H1 (cell line): ENCODE results near the gene INPP5E. TPM values are rescaled to one million over a fixed set of nuclear protein-coding genes. Genes with fewer than 3 reads are reported as not detected.

Source experiments
- CTCF ChIA-PET: fragments of 300-600 bp; sonication (Branson Sonifier 250); formaldehyde crosslinking; loops from one replicate; lab custom pipeline; 2021; ENCODE audit not compliant: partially characterized antibody; lab: Charles Lee
- POLR2A ChIA-PET: fragments of 300-600 bp; sonication (Branson Sonifier 250); formaldehyde crosslinking; loops from one replicate; lab custom pipeline; 2021; ENCODE audit warnings: inconsistent platforms; ENCODE audit not compliant: partially characterized antibody; lab: Charles Lee
- DNase-seq, 2 experiments: peaks; one replicate each; pipeline versions ENCODE4 v3.0.0 to v3.0.0-alpha.2; 2010 to 2022; ENCODE audit warnings: low spot score in 2 of 2, low read depth in 1 of 2, mixed read lengths in 1 of 2
- FAIRE-seq: peaks from 2 replicates; lab custom pipeline; 2011; peaks lifted over from hg19 to GRCh38; lab: Jason Lieb, UNC
- H2AFZ ChIP-seq: 2 replicates; pipeline ENCODE4 v1.8.1; 2012; ENCODE audit warnings: low read length, inconsistent platforms
- H2AK5ac ChIP-seq: 2 replicates; pipeline ENCODE4 v1.6.1; 2013; ENCODE audit warnings: low read depth, low read length
- H2BK120ac ChIP-seq: replicated peaks from 2 replicates; pipeline ENCODE3; 2013; ENCODE audit warnings: low read depth, low read length, inconsistent platforms
- H2BK12ac ChIP-seq: 2 replicates; pipeline ENCODE4 v1.6.1; 2013; ENCODE audit warnings: low read depth, low read length
- H2BK15ac ChIP-seq: 2 replicates; pipeline ENCODE4 v1.6.1; 2013; ENCODE audit warnings: low read length
- H2BK20ac ChIP-seq: 2 replicates; pipeline ENCODE4 v1.6.1; 2013; ENCODE audit warnings: low read length
- H2BK5ac ChIP-seq: 2 replicates; pipeline ENCODE4 v1.6.1; 2013; ENCODE audit warnings: low read depth, low read length
- H3K14ac ChIP-seq: 2 replicates; pipeline ENCODE4 v1.6.1; 2013; ENCODE audit warnings: inconsistent platforms; ENCODE audit not compliant: insufficient read length
- H3K18ac ChIP-seq: 2 replicates; pipeline ENCODE4 v1.6.1; 2013; ENCODE audit warnings: low read length; ENCODE audit errors: extremely low read depth
- H3K23ac ChIP-seq: 2 replicates; pipeline ENCODE4 v1.6.1; 2013; ENCODE audit warnings: inconsistent platforms; ENCODE audit not compliant: insufficient read length
- H3K23me2 ChIP-seq: 2 replicates; pipeline ENCODE4 v1.6.1; 2013; ENCODE audit warnings: low read depth, low read length
- H3K27ac ChIP-seq: 2 replicates; pipeline ENCODE4 v1.6.1; 2011; ENCODE audit warnings: low read depth, low read length, inconsistent platforms
- H3K27me3 ChIP-seq, 4 experiments: replicated peaks in 1 of 4; 1 replicate in 1 of 4; 2 replicates in 3 of 4; pipeline versions ENCODE4 v1.6.1 to v1.8.1; 2011 to 2013; ENCODE audit warnings: low read length in 3 of 4, mild to moderate bottlenecking in 3 of 4, inconsistent platforms in 2 of 4, mixed read lengths in 2 of 4, moderate library complexity in 1 of 4; ENCODE audit not compliant: control insufficient read depth in 3 of 4, insufficient read depth in 3 of 4; ENCODE audit errors: extremely low read depth in 1 of 4
- H3K36me3 ChIP-seq, 4 experiments: 2 replicates each; pipeline versions ENCODE4 v1.6.1 to v1.8.1; 2011 to 2013; ENCODE audit warnings: mild to moderate bottlenecking in 4 of 4, low read length in 3 of 4, moderate library complexity in 2 of 4, control low read depth in 1 of 4, inconsistent platforms in 1 of 4; ENCODE audit not compliant: insufficient read depth in 4 of 4, control insufficient read depth in 2 of 4
- H3K4ac ChIP-seq: replicated peaks from 2 replicates; pipeline ENCODE3; 2013; ENCODE audit warnings: low read length, low read depth, mixed read lengths, inconsistent platforms; ENCODE audit not compliant: insufficient read length
- H3K4me1 ChIP-seq, 4 experiments: replicated peaks in 1 of 4; 1 replicate in 1 of 4; 2 replicates in 3 of 4; pipeline versions ENCODE4 v1.6.1 to v1.8.1; 2011 to 2013; ENCODE audit warnings: low read length in 3 of 4, inconsistent platforms in 2 of 4, mixed read lengths in 1 of 4; ENCODE audit not compliant: insufficient read depth in 4 of 4, control insufficient read depth in 3 of 4
- H3K4me2 ChIP-seq, 2 experiments: 2 replicates each; pipeline versions ENCODE4 v1.6.1 to v1.8.1; 2011 to 2013; ENCODE audit warnings: low read depth in 2 of 2, low read length in 2 of 2, control low read depth in 1 of 2, inconsistent platforms in 1 of 2, mild to moderate bottlenecking in 1 of 2; ENCODE audit not compliant: insufficient read depth in 1 of 2
- H3K4me3 ChIP-seq, 4 experiments: fragments of 200-600, 300-600 bp in 1 of 4; sonication (generic), shearing (Covaris generic), sonication (Bioruptor Twin) in 1 of 4; 2 replicates each; pipeline versions ENCODE4 v1.5.1 to v1.8.1; 2011 to 2016; ENCODE audit warnings: low read length in 4 of 4, low read depth in 3 of 4, control low read depth in 2 of 4, inconsistent platforms in 2 of 4, mild to moderate bottlenecking in 2 of 4, mixed read lengths in 1 of 4, moderate library complexity in 1 of 4; ENCODE audit not compliant: insufficient read depth in 2 of 4; ENCODE audit errors: extremely low read depth in 1 of 4
- H3K56ac ChIP-seq: replicated peaks from 2 replicates; pipeline ENCODE3; 2013; ENCODE audit warnings: low read depth, mild to moderate bottlenecking, mixed read lengths, low read length, inconsistent platforms; ENCODE audit not compliant: insufficient read length
- H3K79me1 ChIP-seq: 2 replicates; pipeline ENCODE4 v1.6.1; 2013; ENCODE audit warnings: low read depth, low read length, control low read depth
- H3K79me2 ChIP-seq, 2 experiments: 2 replicates each; pipeline versions ENCODE4 v1.6.1 to v1.8.1; 2012 to 2013; ENCODE audit warnings: low read length in 2 of 2, mild to moderate bottlenecking in 2 of 2, inconsistent platforms in 1 of 2; ENCODE audit not compliant: insufficient read depth in 2 of 2, control insufficient read depth in 1 of 2
- H3K9ac ChIP-seq, 4 experiments: replicated peaks in 1 of 4; 1 replicate in 1 of 4; 2 replicates in 3 of 4; pipeline versions ENCODE4 v1.6.1 to v1.8.1; 2011 to 2013; ENCODE audit warnings: low read depth in 3 of 4, low read length in 3 of 4, control low read depth in 2 of 4, mild to moderate bottlenecking in 2 of 4, moderate library complexity in 2 of 4, inconsistent platforms in 1 of 4; ENCODE audit errors: extremely low read depth in 1 of 4
- H3K9me3 ChIP-seq, 2 experiments: 2 replicates each; pipeline versions ENCODE4 v1.6.1 to v1.8.1; 2012 to 2013; ENCODE audit warnings: mild to moderate bottlenecking in 2 of 2, moderate library complexity in 2 of 2, control low read depth in 1 of 2, inconsistent platforms in 1 of 2, low read depth in 1 of 2, low read length in 1 of 2, mixed read lengths in 1 of 2; ENCODE audit not compliant: insufficient read depth in 2 of 2
- H4K20me1 ChIP-seq, 2 experiments: replicated peaks in 1 of 2; 2 replicates each; pipeline versions ENCODE3 to v1.8.1; 2011 to 2013; ENCODE audit warnings: inconsistent platforms in 2 of 2, low read length in 2 of 2, mild to moderate bottlenecking in 1 of 2; ENCODE audit not compliant: insufficient read depth in 2 of 2, control insufficient read depth in 1 of 2
- H4K5ac ChIP-seq: 2 replicates; pipeline ENCODE4 v1.6.1; 2013; ENCODE audit warnings: low read length, low read depth, mixed read lengths, inconsistent platforms; ENCODE audit not compliant: insufficient read length
- H4K8ac ChIP-seq: 2 replicates; pipeline ENCODE4 v1.8.0; 2013; ENCODE audit warnings: mild to moderate bottlenecking, moderate library complexity, low read length, inconsistent platforms; ENCODE audit not compliant: insufficient read depth; ENCODE audit errors: extremely low read depth
- H4K91ac ChIP-seq: replicated peaks from 2 replicates; pipeline ENCODE3; 2013; ENCODE audit warnings: low read length, mixed read lengths, inconsistent platforms; ENCODE audit not compliant: insufficient read length
- CHD1 ChIP-seq: IDR thresholded peaks from 2 replicates; pipeline ENCODE4 v1.6.1; 2012; ENCODE audit warnings: low read depth, low read length, improper control_type of control experiment
- CTCF ChIP-seq, 3 experiments: IDR thresholded peaks; 1 replicate in 2 of 3; 2 replicates in 1 of 3; pipeline versions ENCODE4 v1.5.1 to v1.6.1; 2011; ENCODE audit warnings: low read length in 3 of 3, mild to moderate bottlenecking in 3 of 3, inconsistent platforms in 2 of 3, low read depth in 1 of 3, moderate library complexity in 1 of 3; ENCODE audit not compliant: insufficient read depth in 1 of 3; ENCODE audit errors: control extremely low read depth in 1 of 3
- MAX ChIP-seq: IDR thresholded peaks from 2 replicates; pipeline ENCODE4 v1.6.1; 2012; ENCODE audit warnings: inconsistent platforms
- NRF1 ChIP-seq: IDR thresholded peaks from 2 replicates; pipeline ENCODE4 v1.6.1; 2011; ENCODE audit warnings: mild to moderate bottlenecking, low read depth, low read length, improper control_type of control experiment
- SIN3A ChIP-seq, 2 experiments: IDR thresholded peaks in 1 of 2; conservative IDR thresholded peaks in 1 of 2; 2 replicates each; pipeline ENCODE4 v1.6.1; 2011 to 2012; ENCODE audit warnings: low read length in 2 of 2, improper control_type of control experiment in 1 of 2, low read depth in 1 of 2, mild to moderate bottlenecking in 1 of 2
- SIX5 ChIP-seq: IDR thresholded peaks from 2 replicates; pipeline ENCODE4 v1.6.1; 2011; ENCODE audit warnings: mild to moderate bottlenecking, low read depth, low read length
- USF2 ChIP-seq: IDR thresholded peaks from 2 replicates; pipeline ENCODE4 v1.6.1; 2011; ENCODE audit warnings: low read length, improper control_type of control experiment
- WGBS, 2 experiments: shearing (Covaris generic) in 1 of 2; methylation state at CpG; one replicate each; pipeline versions ENCODE4 v1.1.6 to v1.1.7; 2013 to 2015; ENCODE audit warnings: low lambda C conversion rate in 2 of 2, mixed read lengths in 2 of 2, inconsistent platforms in 1 of 2, low coverage in 1 of 2, missing lambda C conversion rate in 1 of 2; ENCODE audit not compliant: insufficient replicate concordance in 2 of 2, insufficient coverage in 1 of 2, insufficient read length in 1 of 2; ENCODE audit errors: extremely low coverage in 1 of 2, missing lambda C conversion rate in 1 of 2; 5-methylcytosine and 5-hydroxymethylcytosine counted together
- polyA plus RNA-seq, 7 experiments: library from polyadenylated mRNA; depleted of rRNA in 3 of 7; stranded (reverse) in 5 of 7; unstranded in 2 of 7; fragments of >200 nt in 5 of 7; fragments of 200-250 nt in 2 of 7; gene quantifications; 1 replicate in 5 of 7; 2 replicates in 1 of 7; 4 replicates in 1 of 7; pipeline versions ENCODE4 v1.2.1 to v1.2.3, GENCODE V29; 2011 to 2013; ENCODE audit warnings: missing spikeins in 2 of 7, mixed read lengths in 2 of 7
- total RNA-seq: library from RNA; stranded (reverse); fragmentation: NEBNext Ultra II Directional; extraction: Animal tissue kit (Norgen Biotek cat#: 25700); gene quantifications from 2 replicates; pipeline ENCODE4 v1.2.1, GENCODE V29; 2021

The INPP5E gene
- total and polyA plus RNA-seq, 2 of the 8 experiments (the other 6 are each of a cell fraction or from before 2014, with no cell fraction given), result 8.7 to 11.3 TPM

- ChIA-PET CTCF (interaction anchor here (0.6 to 4.7 kb wide), 7 partner anchors 11 to 890 kb away, joined by 3 to 26 read pairs (median 4); partner anchors contain the start of gene SNAPC4), POLR2A (interaction anchor here (1.1 to 14.0 kb wide), 5 partner anchors 12 to 43 kb away, joined by 3 to 139 read pairs (median 5); partner anchors contain the start of genes CARD9 and SNAPC4)
- TF ChIP-seq CTCF (IDR thresholded peaks at IDR 0.05; ENCODE audit: control extremely low read depth in 1 of 3, insufficient read depth in 1 of 3, low read depth in 1 of 3, low read length in 3 of 3) (no peak), MAX (no peak), USF2 (no peak), SIN3A (conservative IDR thresholded peaks at IDR 0.05 in 1 of 2, IDR thresholded peaks at IDR 0.05 in 1 of 2; ENCODE audit: low read depth in 1 of 2, low read length in 2 of 2) (no peak), NRF1 (no peak), CHD1 (no peak), SIX5 (no peak)
These were observed 54.6 kb downstream of the INPP5E start for GRCh38 chr9:136385015-136385414.

More at GRCh38 chr9:136385015-136385414, 54.6 kb downstream of the INPP5E start:
- Histone ChIP-seq H4K20me1 (peaks cover 4 to 18% of the 10 kb centered on the region in 2 experiments), H3K14ac (no peak overlapping the region), H3K56ac (no peak overlapping the region), H2AFZ (no peak overlapping the region), H3K79me1 (no peaks in the 10 kb centered on the region; the same call in 1 of the 2 replicates), H2AK5ac (no peak overlapping the region), H3K36me3 (peaks cover 17 to 72% (median 56%) of the 10 kb centered on the region in 4 experiments), H4K91ac (no peak overlapping the region), H2BK15ac (no peak overlapping the region), H3K9me3 (no peaks in the 10 kb centered on the region), H3K23ac (no peak overlapping the region), H3K9ac (no peak overlapping the region), H3K4me3 (no peak overlapping the region), H4K5ac (no peak overlapping the region), H2BK120ac (no peak overlapping the region), H3K4ac (no peak overlapping the region), H3K27ac (no peak overlapping the region), H3K27me3 (no peaks in the 10 kb centered on the region), H3K18ac (no peak overlapping the region), H3K4me2 (no peak overlapping the region), H3K79me2 (no peaks in the 10 kb centered on the region), H2BK5ac (no peak overlapping the region), H3K23me2 (no peaks in the 10 kb centered on the region), H2BK20ac (no peak overlapping the region), H4K8ac (no peak overlapping the region), H2BK12ac (no peak overlapping the region), H3K4me1 (no peaks in the 10 kb centered on the region)
- DNase-seq, result no peak
- 95% methylated on average over 11 of the region's 11 CpGs; no CpG with 5 or more reads in 1 of the 2 experiments for WGBS, 2 experiments
- no peak for FAIRE-seq
